Peyer's patch (tissue), 4 donors: ENCODE measurements around the gene SERPINA3. TPM values are rescaled to one million over a fixed set of nuclear protein-coding genes. Genes with fewer than 3 reads are reported as not detected.

Experiments used
- DNase-seq, 3 donors: peaks; one replicate each; pipeline ENCODE4 v3.0.0-alpha.2; 2017 to 2019
- H3K27ac ChIP-seq, 4 donors: fragments of 200-600 bp; sonication (generic); one replicate each; pipeline ENCODE4 v1.5.1; 2016 to 2019
- H3K27me3 ChIP-seq, 2 donors: fragments of 200-600 bp; sonication (generic); one replicate each; pipeline ENCODE4 v1.5.1; 2019
- H3K36me3 ChIP-seq, 3 donors: fragments of 200-600 bp; sonication (generic); one replicate each; pipeline ENCODE4 v1.5.1; 2016 to 2019
- H3K4me1 ChIP-seq, 4 donors: fragments of 200-600 bp; sonication (generic); one replicate each; pipeline ENCODE4 v1.5.1; 2016 to 2019
- H3K4me3 ChIP-seq, 4 donors: fragments of 200-600 bp; sonication (generic); 1 replicate in 3 of 4; 2 replicates in 1 of 4; pipeline ENCODE4 v1.5.1; 2016 to 2019; ENCODE audit warnings: mild to moderate bottlenecking in 1 of 4
- H3K9me3 ChIP-seq, 4 donors: fragments of 200-600 bp; sonication (generic); one replicate each; pipeline ENCODE4 v1.5.1; 2016 to 2019; ENCODE audit warnings: mild to moderate bottlenecking in 1 of 4
- CTCF ChIP-seq, 6 experiments: fragments of 450-650 bp in 4 of 6; fragments of 200-600 bp in 2 of 6; sonication (generic) in 1 of 6; IDR thresholded peaks; one replicate each; pipeline ENCODE4 v1.5.1; 2017 to 2019; ENCODE audit warnings: antibody characterized with exemption in 6 of 6, mild to moderate bottlenecking in 3 of 6, moderate library complexity in 1 of 6
- POLR2A ChIP-seq, 2 donors: fragments of 450-650 bp; IDR thresholded peaks; one replicate each; pipeline ENCODE4 v1.5.1; 2017; ENCODE audit warnings: antibody characterized with exemption in 2 of 2, mild to moderate bottlenecking in 2 of 2, moderate library complexity in 2 of 2
- total RNA-seq, 4 donors: library from RNA; depleted of rRNA; stranded (reverse); fragments of >200 nt; gene quantifications; one replicate each; pipeline ENCODE4 v1.1.0, GENCODE V29; 2016

The SERPINA3 gene
- total RNA-seq, 4 donors from 2014 or later: 25.9 to 61.8 (median 34.5) TPM

- Histone ChIP-seq H3K36me3 (no peaks in the 10 kb centered on the region), H3K4me1 (peaks cover 0 to 4% (median 0%) of the 10 kb centered on the region in 4 donors), H3K27ac (no peak overlapping the region), H3K27me3 (no peaks in the 10 kb centered on the region), H3K4me3 (peak overlapping the region in 1 of 4 donors; percentile 25), H3K9me3 (peaks cover 0 to 12% (median 0%) of the 10 kb centered on the region in 4 donors)
- DNase-seq: no peak
- TF ChIP-seq POLR2A (IDR thresholded peaks at IDR 0.05) (no peak), CTCF (IDR thresholded peaks at IDR 0.05) (no peak)
Measured at GRCh38 chr14:94613720-94614644, 1.8 kb downstream of the SERPINA3 start.

- DNase-seq: no peak
Measured at GRCh38 chr14:94614802-94615201, 2.6 kb downstream of the SERPINA3 start.

GRCh38 chr14:94615254-94615653 lies 3.1 kb downstream of the SERPINA3 start:
- no peak overlapping the region for H3K27ac ChIP-seq
- H3K4me1 ChIP-seq: peaks cover 0 to 4% (median 0%) of the 10 kb centered on the region in 4 donors
- no peaks in the 10 kb centered on the region for H3K27me3 ChIP-seq
- no peak for DNase-seq
- peaks cover 0 to 16% (median 0%) of the 10 kb centered on the region in 4 donors for H3K9me3 ChIP-seq
- TF ChIP-seq CTCF (IDR thresholded peaks at IDR 0.05): no peak
- no peak for TF ChIP-seq POLR2A (IDR thresholded peaks at IDR 0.05)
- no peak overlapping the region for H3K4me3 ChIP-seq
- no peaks in the 10 kb centered on the region for H3K36me3 ChIP-seq

More at GRCh38 chr14:94614802-94615201, 2.6 kb downstream of the SERPINA3 start:
- no peaks in the 10 kb centered on the region for H3K36me3 ChIP-seq
- H3K4me3 ChIP-seq: peak overlapping the region in 1 of 4 donors; percentile 25
- peaks cover 0 to 4% (median 0%) of the 10 kb centered on the region in 4 donors for H3K4me1 ChIP-seq
- H3K27ac ChIP-seq: no peak overlapping the region
- no peak for TF ChIP-seq POLR2A (IDR thresholded peaks at IDR 0.05)
- TF ChIP-seq CTCF (IDR thresholded peaks at IDR 0.05): no peak
- peaks cover 0 to 16% (median 0%) of the 10 kb centered on the region in 4 donors for H3K9me3 ChIP-seq
- no peaks in the 10 kb centered on the region for H3K27me3 ChIP-seq

- DNase-seq: no peak
- H3K4me1 ChIP-seq: peaks cover 0 to 4% (median 0%) of the 10 kb centered on the region in 4 donors
- H3K4me3 ChIP-seq: no peak overlapping the region
- no peak overlapping the region for H3K27ac ChIP-seq
- peaks cover 0 to 16% (median 0%) of the 10 kb centered on the region in 4 donors for H3K9me3 ChIP-seq
- TF ChIP-seq CTCF (IDR thresholded peaks at IDR 0.05) (no peak), POLR2A (IDR thresholded peaks at IDR 0.05) (no peak)
- H3K36me3 ChIP-seq: no peaks in the 10 kb centered on the region
- H3K27me3 ChIP-seq: no peaks in the 10 kb centered on the region
Measured at GRCh38 chr14:94615823-94616570, 3.8 kb downstream of the SERPINA3 start.

GRCh38 chr14:94617366-94617941 lies 5.3 kb downstream of the SERPINA3 start:
- Histone ChIP-seq H3K4me3 (no peak overlapping the region), H3K9me3 (peaks cover 0 to 16% (median 0%) of the 10 kb centered on the region in 4 donors), H3K4me1 (peaks cover 0 to 3% (median 0%) of the 10 kb centered on the region in 4 donors), H3K36me3 (no peaks in the 10 kb centered on the region), H3K27ac (no peak overlapping the region), H3K27me3 (no peaks in the 10 kb centered on the region)
- no peak for DNase-seq
- no peak for TF ChIP-seq CTCF (IDR thresholded peaks at IDR 0.05)
- no peak for TF ChIP-seq POLR2A (IDR thresholded peaks at IDR 0.05)
